Neutrophil (primary cell): ENCODE data around the gene MEIS2.

Experiments used
- H3K27ac ChIP-seq: fragments of 200-600 bp; sonication (generic); 2 replicates; pipeline ENCODE4 v1.5.1; 2016; ENCODE audit warnings: mild to moderate bottlenecking, moderate library complexity
- H3K27me3 ChIP-seq: fragments of 200-600 bp; sonication (generic); 2 replicates; pipeline ENCODE4 v1.6.0; 2016; ENCODE audit warnings: mild to moderate bottlenecking
- H3K36me3 ChIP-seq: fragments of 200-600 bp; sonication (generic); 2 replicates; pipeline ENCODE4 v1.5.1; 2017
- H3K4me1 ChIP-seq, 2 experiments: fragments of 200-600 bp in 1 of 2; sonication (generic) in 1 of 2; 1 replicate in 1 of 2; 2 replicates in 1 of 2; pipeline versions ENCODE4 v1.5.1 to v1.6.1; 2013 to 2016; ENCODE audit warnings: low read depth in 1 of 2, low read length in 1 of 2, mild to moderate bottlenecking in 1 of 2, moderate library complexity in 1 of 2; ENCODE audit not compliant: control insufficient read depth in 1 of 2, insufficient read depth in 1 of 2
- H3K4me3 ChIP-seq, 2 experiments: fragments of 200-600 bp in 1 of 2; sonication (generic) in 1 of 2; 1 replicate in 1 of 2; 2 replicates in 1 of 2; pipeline ENCODE4 v1.5.1; 2013 to 2016; ENCODE audit warnings: low read depth in 1 of 2, low read length in 1 of 2, mild to moderate bottlenecking in 1 of 2, moderate library complexity in 1 of 2
- H3K9me3 ChIP-seq: fragments of 200-600 bp; sonication (generic); 2 replicates; pipeline ENCODE4 v1.5.1; 2016
- TF ChIP-seq, protein P1 (sequence below): fragments of 200-600 bp; sonication (generic); IDR thresholded peaks from 2 replicates; pipeline ENCODE4 v1.5.1; 2016; ENCODE audit warnings: antibody characterized with exemption

Gene MEIS2

DNA sequence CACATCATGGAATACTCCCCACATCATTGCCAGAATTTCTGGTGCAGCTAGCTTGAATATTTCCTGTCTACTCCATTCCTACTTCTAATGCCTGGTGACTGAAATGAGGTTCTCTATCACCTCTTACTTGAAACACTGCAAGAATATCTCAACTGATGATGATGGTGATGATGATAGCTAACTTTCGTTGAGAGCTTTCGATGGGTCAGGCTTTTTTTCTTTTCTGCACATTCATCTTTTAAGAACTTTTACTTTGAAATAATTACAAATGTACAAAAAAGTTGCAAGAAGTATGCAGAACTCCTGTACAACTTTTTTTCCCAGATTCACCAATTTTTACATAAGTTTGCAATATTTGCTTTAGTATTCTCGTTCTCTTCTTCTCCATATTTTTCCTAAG, 233.5 kb downstream of the MEIS2 start:
- TF ChIP-seq, protein P1, sequence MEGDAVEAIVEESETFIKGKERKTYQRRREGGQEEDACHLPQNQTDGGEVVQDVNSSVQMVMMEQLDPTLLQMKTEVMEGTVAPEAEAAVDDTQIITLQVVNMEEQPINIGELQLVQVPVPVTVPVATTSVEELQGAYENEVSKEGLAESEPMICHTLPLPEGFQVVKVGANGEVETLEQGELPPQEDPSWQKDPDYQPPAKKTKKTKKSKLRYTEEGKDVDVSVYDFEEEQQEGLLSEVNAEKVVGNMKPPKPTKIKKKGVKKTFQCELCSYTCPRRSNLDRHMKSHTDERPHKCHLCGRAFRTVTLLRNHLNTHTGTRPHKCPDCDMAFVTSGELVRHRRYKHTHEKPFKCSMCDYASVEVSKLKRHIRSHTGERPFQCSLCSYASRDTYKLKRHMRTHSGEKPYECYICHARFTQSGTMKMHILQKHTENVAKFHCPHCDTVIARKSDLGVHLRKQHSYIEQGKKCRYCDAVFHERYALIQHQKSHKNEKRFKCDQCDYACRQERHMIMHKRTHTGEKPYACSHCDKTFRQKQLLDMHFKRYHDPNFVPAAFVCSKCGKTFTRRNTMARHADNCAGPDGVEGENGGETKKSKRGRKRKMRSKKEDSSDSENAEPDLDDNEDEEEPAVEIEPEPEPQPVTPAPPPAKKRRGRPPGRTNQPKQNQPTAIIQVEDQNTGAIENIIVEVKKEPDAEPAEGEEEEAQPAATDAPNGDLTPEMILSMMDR, result no peak
- no peak overlapping the region for H3K4me3 ChIP-seq
- peaks cover 7% of the 10 kb centered on the region for H3K27me3 ChIP-seq
- H3K27ac ChIP-seq, result no peak overlapping the region
- H3K36me3 ChIP-seq, result no peaks in the 10 kb centered on the region
- H3K9me3 ChIP-seq, result no peaks in the 10 kb centered on the region
- no peaks in the 10 kb centered on the region for H3K4me1 ChIP-seq

DNA sequence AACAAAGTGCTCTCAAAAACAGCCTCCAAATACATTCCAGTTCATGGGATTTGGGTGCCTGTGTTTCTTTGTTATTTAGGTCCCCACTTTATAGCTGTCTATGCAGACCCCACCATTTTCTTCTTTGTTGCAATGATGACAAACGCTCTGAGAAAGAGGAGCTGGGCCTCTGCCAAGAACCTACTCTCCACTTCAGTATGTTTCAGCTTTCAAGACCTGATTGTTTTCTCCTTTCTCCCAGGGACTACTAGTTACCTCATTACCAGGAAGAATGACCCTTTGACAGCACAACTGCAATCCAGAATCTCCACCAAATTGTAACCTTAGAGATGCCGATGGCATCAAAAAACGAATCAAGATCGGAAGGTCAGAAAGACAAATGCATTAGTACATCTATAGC, 236.8 kb downstream of the MEIS2 start:
- H3K36me3 ChIP-seq, result no peaks in the 10 kb centered on the region
- TF ChIP-seq, protein P1, result no peak
- H3K27ac ChIP-seq, result no peak overlapping the region
- H3K4me3 ChIP-seq, result no peak overlapping the region
- H3K27me3 ChIP-seq, result no peaks in the 10 kb centered on the region
- no peaks in the 10 kb centered on the region for H3K9me3 ChIP-seq
- no peaks in the 10 kb centered on the region for H3K4me1 ChIP-seq

DNA sequence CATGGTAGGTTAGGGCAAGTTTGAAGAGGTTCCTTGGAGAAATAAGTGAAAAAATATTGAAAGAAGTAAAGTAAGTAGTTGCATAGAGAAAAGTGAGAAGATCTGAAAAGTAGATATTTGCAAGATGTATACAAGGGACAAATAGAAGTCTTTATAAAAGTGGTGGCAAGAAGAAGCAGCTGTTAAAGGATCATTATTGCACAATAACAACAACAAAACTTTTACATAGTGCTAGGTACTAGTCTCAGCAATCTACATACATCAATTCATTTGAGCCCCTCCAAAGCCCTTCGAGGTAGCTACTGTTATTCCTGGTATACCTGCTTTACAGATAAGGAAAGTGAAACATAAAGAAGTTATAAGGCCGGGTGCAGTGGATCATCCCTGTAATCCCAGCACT, 239.6 kb downstream of the MEIS2 start:
- Histone ChIP-seq H3K36me3 (no peaks in the 10 kb centered on the region), H3K4me1 (no peaks in the 10 kb centered on the region), H3K4me3 (no peak overlapping the region), H3K27ac (no peak overlapping the region), H3K9me3 (no peaks in the 10 kb centered on the region), H3K27me3 (no peaks in the 10 kb centered on the region)
- TF ChIP-seq, protein P1, result no peak

DNA sequence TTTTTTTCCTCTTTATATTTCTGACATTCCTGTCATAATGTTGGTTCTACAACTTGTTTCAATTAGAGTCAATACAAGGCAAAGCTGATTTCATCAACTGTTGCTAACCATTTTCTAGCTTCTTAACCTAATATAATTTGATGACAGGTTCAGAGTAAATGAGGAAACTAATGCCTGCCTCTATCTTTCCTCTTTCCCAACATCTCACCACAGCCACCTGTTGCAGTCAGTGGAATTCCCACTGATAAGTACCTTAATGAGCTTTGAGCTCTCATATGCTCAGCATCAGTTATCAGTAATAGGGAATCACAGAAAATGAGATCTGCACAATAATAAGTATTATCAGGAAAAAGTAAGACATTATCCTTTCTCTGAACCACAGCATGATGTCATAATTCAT, 241.9 kb downstream of the MEIS2 start:
- TF ChIP-seq, protein P1, result no peak
- no peak overlapping the region for H3K4me3 ChIP-seq
- no peak overlapping the region for H3K27ac ChIP-seq
- H3K36me3 ChIP-seq, result no peaks in the 10 kb centered on the region
- H3K4me1 ChIP-seq, result no peaks in the 10 kb centered on the region
- H3K9me3 ChIP-seq, result no peaks in the 10 kb centered on the region
- no peaks in the 10 kb centered on the region for H3K27me3 ChIP-seq

DNA sequence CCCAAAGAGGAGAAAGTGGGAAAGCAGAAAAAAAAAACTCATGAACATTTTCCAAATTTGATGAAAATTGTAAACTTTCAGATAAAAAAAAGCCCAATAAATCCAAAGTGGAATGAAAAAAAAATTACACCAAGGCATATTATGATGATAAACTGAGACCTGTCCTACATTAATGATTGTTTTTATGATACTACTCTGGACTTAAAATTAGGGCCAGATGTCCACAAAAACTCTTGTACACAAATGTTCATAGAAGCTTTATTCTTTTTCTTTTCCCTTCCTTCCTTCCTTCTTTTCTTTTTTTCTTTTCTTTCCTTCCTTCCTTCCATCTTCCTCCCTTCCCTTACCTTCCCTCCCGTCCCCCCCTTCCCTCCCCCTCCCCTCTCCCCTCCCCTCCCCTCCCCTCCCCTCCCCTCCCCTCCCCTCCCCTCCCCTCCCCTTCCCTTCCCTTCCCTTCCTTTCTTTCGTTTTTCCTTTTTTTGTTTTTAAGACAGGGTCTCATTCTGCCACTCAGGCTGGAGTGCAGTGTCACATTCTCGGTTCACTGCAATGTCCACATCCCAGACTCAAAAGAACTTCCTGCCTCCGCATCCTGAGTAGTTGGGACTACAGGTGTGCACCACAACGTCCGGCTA, 243.9 kb downstream of the MEIS2 start:
- Histone ChIP-seq H3K36me3 (no peaks in the 10 kb centered on the region), H3K9me3 (no peaks in the 10 kb centered on the region), H3K27me3 (no peaks in the 10 kb centered on the region), H3K4me3 (no peak overlapping the region), H3K27ac (no peak overlapping the region), H3K4me1 (no peaks in the 10 kb centered on the region)
- TF ChIP-seq, protein P1, result no peak
